ENCODE results near the gene SPIRE1. TPM values are rescaled to one million over a fixed set of nuclear protein-coding genes. Genes with fewer than 3 reads are reported as not detected.

SPIRE1 gene
- polyA plus RNA-seq, 1 donor from 2014 or later: 22.2 TPM

DNA sequence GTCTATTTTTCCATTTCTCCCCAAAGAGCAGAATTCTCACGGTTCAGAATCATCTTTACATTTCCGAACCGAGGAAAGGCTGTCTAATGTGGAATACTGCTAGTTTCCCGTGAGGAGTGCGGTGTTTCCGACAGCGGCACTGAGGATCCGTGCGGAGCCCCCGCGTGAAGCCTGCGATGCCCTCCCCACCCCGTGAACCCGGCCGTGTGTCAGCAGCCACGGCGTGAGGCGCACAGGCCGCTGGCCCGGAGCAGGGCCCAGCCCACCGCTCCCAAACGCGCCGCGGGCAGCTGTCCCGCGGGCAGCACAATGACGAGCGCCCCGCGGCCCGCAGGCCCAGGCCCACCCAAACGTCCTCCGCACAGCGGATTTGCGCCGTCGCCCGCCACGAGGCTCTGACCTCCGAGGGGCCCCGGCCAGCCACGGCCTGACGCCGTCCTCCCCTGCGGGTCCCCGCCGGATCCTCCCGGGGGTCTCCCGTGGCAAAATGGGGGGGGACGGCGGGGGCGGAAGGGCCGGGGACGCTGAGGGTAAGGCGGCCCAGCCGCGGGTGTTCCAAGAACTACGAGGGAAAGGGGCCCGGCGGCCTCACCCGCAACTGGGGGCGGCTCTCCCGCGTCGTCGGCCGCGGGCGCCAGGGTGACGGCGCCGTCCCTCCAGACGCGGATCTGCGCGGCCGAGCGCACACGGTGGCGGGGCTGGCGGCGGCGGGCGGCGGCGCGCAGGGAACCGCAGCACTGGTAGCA, 796 bp downstream of the SPIRE1 start:
- Histone ChIP-seq H3K4me2 (ENCODE audit: low read length) (peak overlapping the region; percentile 57), H3K9me2 (ENCODE audit: insufficient read depth, low read length) (no peaks in the 10 kb centered on the region), H3K79me2 (replicated peaks; ENCODE audit: insufficient read depth, low read length) (peaks cover 22% of the 10 kb centered on the region), H2AFZ (ENCODE audit: low read depth, low read length) (peak overlapping the region; percentile 76), H3K9me3 (ENCODE audit: low read length) (no peaks in the 10 kb centered on the region), H3K4me3 (ENCODE audit: low read length) (peak overlapping the region; percentile 93), H4K20me1 (ENCODE audit: insufficient read depth) (no peaks in the 10 kb centered on the region), H3K9ac (ENCODE audit: low read length) (peak overlapping the region; percentile 85), H3K27me3 (ENCODE audit: insufficient read depth, low read depth, low read length) (no peaks in the 10 kb centered on the region), H3F3A (ENCODE audit: insufficient read depth, low read length, poor library complexity, severe bottlenecking) (no peaks in the 10 kb centered on the region), H3K36me3 (ENCODE audit: insufficient read depth, low read length) (no peaks in the 10 kb centered on the region), H3K27ac (ENCODE audit: low read length) (peak overlapping the region; percentile 68)
- TF ChIP-seq, protein P1, sequence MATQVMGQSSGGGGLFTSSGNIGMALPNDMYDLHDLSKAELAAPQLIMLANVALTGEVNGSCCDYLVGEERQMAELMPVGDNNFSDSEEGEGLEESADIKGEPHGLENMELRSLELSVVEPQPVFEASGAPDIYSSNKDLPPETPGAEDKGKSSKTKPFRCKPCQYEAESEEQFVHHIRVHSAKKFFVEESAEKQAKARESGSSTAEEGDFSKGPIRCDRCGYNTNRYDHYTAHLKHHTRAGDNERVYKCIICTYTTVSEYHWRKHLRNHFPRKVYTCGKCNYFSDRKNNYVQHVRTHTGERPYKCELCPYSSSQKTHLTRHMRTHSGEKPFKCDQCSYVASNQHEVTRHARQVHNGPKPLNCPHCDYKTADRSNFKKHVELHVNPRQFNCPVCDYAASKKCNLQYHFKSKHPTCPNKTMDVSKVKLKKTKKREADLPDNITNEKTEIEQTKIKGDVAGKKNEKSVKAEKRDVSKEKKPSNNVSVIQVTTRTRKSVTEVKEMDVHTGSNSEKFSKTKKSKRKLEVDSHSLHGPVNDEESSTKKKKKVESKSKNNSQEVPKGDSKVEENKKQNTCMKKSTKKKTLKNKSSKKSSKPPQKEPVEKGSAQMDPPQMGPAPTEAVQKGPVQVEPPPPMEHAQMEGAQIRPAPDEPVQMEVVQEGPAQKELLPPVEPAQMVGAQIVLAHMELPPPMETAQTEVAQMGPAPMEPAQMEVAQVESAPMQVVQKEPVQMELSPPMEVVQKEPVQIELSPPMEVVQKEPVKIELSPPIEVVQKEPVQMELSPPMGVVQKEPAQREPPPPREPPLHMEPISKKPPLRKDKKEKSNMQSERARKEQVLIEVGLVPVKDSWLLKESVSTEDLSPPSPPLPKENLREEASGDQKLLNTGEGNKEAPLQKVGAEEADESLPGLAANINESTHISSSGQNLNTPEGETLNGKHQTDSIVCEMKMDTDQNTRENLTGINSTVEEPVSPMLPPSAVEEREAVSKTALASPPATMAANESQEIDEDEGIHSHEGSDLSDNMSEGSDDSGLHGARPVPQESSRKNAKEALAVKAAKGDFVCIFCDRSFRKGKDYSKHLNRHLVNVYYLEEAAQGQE (IDR thresholded peaks at IDR 0.05; ENCODE audit: borderline replicate concordance): peak; percentile 32
- TF ChIP-seq EZH2 (IDR thresholded peaks at IDR 0.05; ENCODE audit: borderline replicate concordance, insufficient read depth, low read length, poor library complexity, severe bottlenecking): no peak
- TF ChIP-seq SMC3 (conservative IDR thresholded peaks at IDR 0.05; ENCODE audit: poor library complexity): no peak
- no peak for TF ChIP-seq TAF1 (IDR thresholded peaks at IDR 0.05; ENCODE audit: low read depth)
- no peak for TF ChIP-seq MXI1 (conservative IDR thresholded peaks at IDR 0.05; ENCODE audit: poor library complexity, severe bottlenecking)
- TF ChIP-seq, protein P2, sequence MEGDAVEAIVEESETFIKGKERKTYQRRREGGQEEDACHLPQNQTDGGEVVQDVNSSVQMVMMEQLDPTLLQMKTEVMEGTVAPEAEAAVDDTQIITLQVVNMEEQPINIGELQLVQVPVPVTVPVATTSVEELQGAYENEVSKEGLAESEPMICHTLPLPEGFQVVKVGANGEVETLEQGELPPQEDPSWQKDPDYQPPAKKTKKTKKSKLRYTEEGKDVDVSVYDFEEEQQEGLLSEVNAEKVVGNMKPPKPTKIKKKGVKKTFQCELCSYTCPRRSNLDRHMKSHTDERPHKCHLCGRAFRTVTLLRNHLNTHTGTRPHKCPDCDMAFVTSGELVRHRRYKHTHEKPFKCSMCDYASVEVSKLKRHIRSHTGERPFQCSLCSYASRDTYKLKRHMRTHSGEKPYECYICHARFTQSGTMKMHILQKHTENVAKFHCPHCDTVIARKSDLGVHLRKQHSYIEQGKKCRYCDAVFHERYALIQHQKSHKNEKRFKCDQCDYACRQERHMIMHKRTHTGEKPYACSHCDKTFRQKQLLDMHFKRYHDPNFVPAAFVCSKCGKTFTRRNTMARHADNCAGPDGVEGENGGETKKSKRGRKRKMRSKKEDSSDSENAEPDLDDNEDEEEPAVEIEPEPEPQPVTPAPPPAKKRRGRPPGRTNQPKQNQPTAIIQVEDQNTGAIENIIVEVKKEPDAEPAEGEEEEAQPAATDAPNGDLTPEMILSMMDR (IDR thresholded peaks at IDR 0.05; ENCODE audit: poor library complexity, severe bottlenecking): no peak
- no peak for TF ChIP-seq RAD21 (conservative IDR thresholded peaks at IDR 0.05)
- TF ChIP-seq POLR2AphosphoS5 (IDR thresholded peaks at IDR 0.05): peak; percentile 38
- no peak for TF ChIP-seq EP300 (conservative IDR thresholded peaks at IDR 0.05; ENCODE audit: poor library complexity, severe bottlenecking)

DNA sequence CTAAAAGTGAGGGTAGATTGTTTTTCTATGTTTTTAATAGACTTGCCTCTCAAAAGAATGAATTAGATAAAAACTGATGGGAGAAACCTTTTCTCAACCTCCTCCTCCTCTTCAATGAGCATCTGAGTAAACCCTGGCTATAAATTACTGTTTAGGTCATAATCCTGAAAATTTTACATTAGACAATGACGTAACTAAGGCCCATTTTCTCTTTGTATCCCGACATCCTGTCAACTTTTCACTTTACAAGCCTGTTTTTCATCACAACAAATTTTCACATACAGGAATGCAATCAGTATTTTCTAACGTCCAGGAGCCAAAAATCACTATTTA, 1.3 kb downstream of the SPIRE1 start:
- Histone ChIP-seq H3K9me3 (ENCODE audit: low read length) (no peaks in the 10 kb centered on the region), H3K27ac (ENCODE audit: low read length) (peak overlapping the region; percentile 68), H3K36me3 (ENCODE audit: insufficient read depth, low read length) (no peaks in the 10 kb centered on the region), H4K20me1 (ENCODE audit: insufficient read depth) (no peaks in the 10 kb centered on the region), H3K79me2 (replicated peaks; ENCODE audit: insufficient read depth, low read length) (peaks cover 25% of the 10 kb centered on the region), H2AFZ (ENCODE audit: low read depth, low read length) (peak overlapping the region; percentile 76), H3K9ac (ENCODE audit: low read length) (peak overlapping the region; percentile 85), H3F3A (ENCODE audit: insufficient read depth, low read length, poor library complexity, severe bottlenecking) (no peaks in the 10 kb centered on the region), H3K4me3 (ENCODE audit: low read length) (peak overlapping the region; percentile 93), H3K9me2 (ENCODE audit: insufficient read depth, low read length) (no peaks in the 10 kb centered on the region), H3K4me2 (ENCODE audit: low read length) (peak overlapping the region; percentile 57), H3K27me3 (ENCODE audit: insufficient read depth, low read depth, low read length) (no peaks in the 10 kb centered on the region)
- no peak for TF ChIP-seq MXI1 (conservative IDR thresholded peaks at IDR 0.05; ENCODE audit: poor library complexity, severe bottlenecking)
- no peak for TF ChIP-seq TAF1 (IDR thresholded peaks at IDR 0.05; ENCODE audit: low read depth)
- TF ChIP-seq SMC3 (conservative IDR thresholded peaks at IDR 0.05; ENCODE audit: poor library complexity): no peak
- no peak for TF ChIP-seq POLR2AphosphoS5 (IDR thresholded peaks at IDR 0.05)
- no peak for TF ChIP-seq EZH2 (IDR thresholded peaks at IDR 0.05; ENCODE audit: borderline replicate concordance, insufficient read depth, low read length, poor library complexity, severe bottlenecking)
- TF ChIP-seq, protein P1 (IDR thresholded peaks at IDR 0.05; ENCODE audit: borderline replicate concordance): no peak
- TF ChIP-seq EP300 (conservative IDR thresholded peaks at IDR 0.05; ENCODE audit: poor library complexity, severe bottlenecking): no peak
- TF ChIP-seq, protein P2 (IDR thresholded peaks at IDR 0.05; ENCODE audit: poor library complexity, severe bottlenecking): no peak
- TF ChIP-seq RAD21 (conservative IDR thresholded peaks at IDR 0.05): no peak

All from neural cell (in vitro differentiated cells).